Liver (tissue), 9 donors: ENCODE results near the gene SEMA3E. TPM values are rescaled to one million over a fixed set of nuclear protein-coding genes. Genes with fewer than 3 reads are reported as not detected.

Source experiments
- DNase-seq: peaks from one replicate; pipeline ENCODE4 v3.0.0-alpha.2; 2017; ENCODE audit warnings: low spot score
- H3K27ac ChIP-seq, 2 donors: one replicate each; pipeline ENCODE4 v1.7.0; 2013; ENCODE audit warnings: inconsistent platforms in 2 of 2, low read length in 2 of 2, control low read depth in 1 of 2, low read depth in 1 of 2, mild to moderate bottlenecking in 1 of 2
- H3K27me3 ChIP-seq, 4 donors: one replicate each; pipeline versions ENCODE4 v1.6.1 to v1.7.0; 2013; ENCODE audit warnings: low read length in 3 of 4, inconsistent platforms in 1 of 4, mild to moderate bottlenecking in 1 of 4, moderate library complexity in 1 of 4; ENCODE audit not compliant: control insufficient read depth in 4 of 4, insufficient read depth in 4 of 4
- H3K36me3 ChIP-seq, 4 donors: one replicate each; pipeline versions ENCODE4 v1.6.1 to v1.7.0; 2013; ENCODE audit warnings: low read length in 3 of 4, mild to moderate bottlenecking in 3 of 4, low read depth in 1 of 4, moderate library complexity in 1 of 4; ENCODE audit not compliant: control insufficient read depth in 4 of 4, insufficient read depth in 3 of 4
- H3K4me1 ChIP-seq, 4 donors: one replicate each; pipeline versions ENCODE4 v1.6.1 to v1.7.0; 2013; ENCODE audit warnings: low read length in 3 of 4, mild to moderate bottlenecking in 3 of 4, moderate library complexity in 1 of 4; ENCODE audit not compliant: control insufficient read depth in 4 of 4, insufficient read depth in 4 of 4
- H3K4me3 ChIP-seq, 3 donors: one replicate each; pipeline versions ENCODE4 v1.6.1 to v1.7.0; 2013; ENCODE audit warnings: low read length in 3 of 3, control low read depth in 1 of 3, low read depth in 1 of 3, mild to moderate bottlenecking in 1 of 3
- H3K9ac ChIP-seq, 2 donors: one replicate each; pipeline ENCODE4 v1.7.0; 2013; ENCODE audit warnings: low read length in 2 of 2, mild to moderate bottlenecking in 2 of 2, moderate library complexity in 2 of 2, control low read depth in 1 of 2, low read depth in 1 of 2
- H3K9me3 ChIP-seq, 4 donors: one replicate each; pipeline versions ENCODE4 v1.6.1 to v1.7.0; 2013; ENCODE audit warnings: low read length in 3 of 4; ENCODE audit not compliant: control insufficient read depth in 4 of 4
- EGR1 ChIP-seq, 2 donors: IDR thresholded peaks; 2 replicates each; pipeline ENCODE4 v1.6.1; 2016 to 2018; ENCODE audit warnings: antibody characterized with exemption in 2 of 2, low read depth in 2 of 2
- FOXA1 ChIP-seq: IDR thresholded peaks from 2 replicates; pipeline ENCODE4 v1.6.1; 2016; ENCODE audit warnings: antibody characterized with exemption
- FOXA2 ChIP-seq: IDR thresholded peaks from 2 replicates; pipeline ENCODE4 v1.6.1; 2016; ENCODE audit warnings: antibody characterized with exemption
- GABPA ChIP-seq, 2 donors: IDR thresholded peaks in 1 of 2; conservative IDR thresholded peaks in 1 of 2; 2 replicates each; pipeline ENCODE4 v1.6.1; 2016; ENCODE audit warnings: antibody characterized with exemption in 2 of 2, mild to moderate bottlenecking in 1 of 2, moderate library complexity in 1 of 2
- HNF4G ChIP-seq: IDR thresholded peaks from 2 replicates; pipeline ENCODE4 v1.6.1; 2016; ENCODE audit warnings: antibody characterized with exemption
- JUND ChIP-seq, 2 donors: IDR thresholded peaks; 2 replicates each; pipeline ENCODE4 v1.6.1; 2016; ENCODE audit warnings: antibody characterized with exemption in 2 of 2
- NR2F2 ChIP-seq: IDR thresholded peaks from 2 replicates; pipeline ENCODE4 v1.6.1; 2016; ENCODE audit warnings: antibody characterized with exemption
- RAD21 ChIP-seq, 2 donors: IDR thresholded peaks; 2 replicates each; pipeline ENCODE4 v1.6.1; 2016; ENCODE audit warnings: antibody characterized with exemption in 2 of 2, mild to moderate bottlenecking in 2 of 2
- RXRA ChIP-seq, 2 donors: IDR thresholded peaks; 2 replicates each; pipeline ENCODE4 v1.6.1; 2017 to 2018; ENCODE audit warnings: antibody characterized with exemption in 2 of 2, mild to moderate bottlenecking in 1 of 2
- SP1 ChIP-seq: IDR thresholded peaks from 2 replicates; pipeline ENCODE4 v1.6.1; 2018; ENCODE audit warnings: antibody characterized with exemption, mild to moderate bottlenecking
- TAF1 ChIP-seq: conservative IDR thresholded peaks from 2 replicates; pipeline ENCODE4 v1.6.1; 2016; ENCODE audit warnings: antibody characterized with exemption, mild to moderate bottlenecking
- YY1 ChIP-seq: IDR thresholded peaks from 2 replicates; pipeline ENCODE4 v1.6.1; 2016; ENCODE audit warnings: antibody characterized with exemption, mild to moderate bottlenecking
- WGBS: extraction: QIAGEN DNeasy Blood & Tissue Kit; methylation state at CpG from one replicate; pipeline ENCODE4 v1.1.7; 2013; 5-methylcytosine and 5-hydroxymethylcytosine counted together
- polyA plus RNA-seq, 2 donors: library from polyadenylated mRNA; stranded (reverse) in 1 of 2; unstranded in 1 of 2; fragments of 200-250 nt in 1 of 2; fragments of >200 nt in 1 of 2; fragmentation: Nextera tagmentation in 1 of 2; extraction: Ambion mirVana in 1 of 2; gene quantifications; one replicate each; pipeline versions ENCODE4 v1.2.1 to v1.2.3, GENCODE V29; 2013 to 2015
- total RNA-seq, 2 donors: library from RNA; depleted of rRNA; stranded (reverse); fragments of >200 nt; gene quantifications; one replicate each; pipeline ENCODE4 v1.2.3, GENCODE V29; 2014
- TF ChIP-seq, protein P1 (sequence below): fragments of 150-350 bp; IDR thresholded peaks from 2 replicates; pipeline ENCODE4 v1.5.1; 2017; ENCODE audit warnings: improper control_type of control experiment, low read depth, low read length; ENCODE audit not compliant: missing input control
- TF ChIP-seq, protein P2 (sequence below): IDR thresholded peaks from 2 replicates; pipeline ENCODE4 v1.6.1; 2016; ENCODE audit warnings: antibody characterized with exemption
- TF ChIP-seq, protein P3 (sequence below): IDR thresholded peaks from 2 replicates; pipeline ENCODE4 v1.6.1; 2016; ENCODE audit warnings: antibody characterized with exemption
- TF ChIP-seq, protein P4 (sequence below): IDR thresholded peaks from 2 replicates; pipeline ENCODE4 v1.6.1; 2016; ENCODE audit warnings: antibody characterized with exemption, mild to moderate bottlenecking
- donor health status: healthy.
- donor health status: healthy.
- donor health status: healthy.
- donor health status: healthy.
- donor health status: healthy.

SEMA3E gene
- total and polyA plus RNA-seq, 4 donors: 0.20 to 1.2 (median 0.59) TPM; not detected in 1

DNA sequence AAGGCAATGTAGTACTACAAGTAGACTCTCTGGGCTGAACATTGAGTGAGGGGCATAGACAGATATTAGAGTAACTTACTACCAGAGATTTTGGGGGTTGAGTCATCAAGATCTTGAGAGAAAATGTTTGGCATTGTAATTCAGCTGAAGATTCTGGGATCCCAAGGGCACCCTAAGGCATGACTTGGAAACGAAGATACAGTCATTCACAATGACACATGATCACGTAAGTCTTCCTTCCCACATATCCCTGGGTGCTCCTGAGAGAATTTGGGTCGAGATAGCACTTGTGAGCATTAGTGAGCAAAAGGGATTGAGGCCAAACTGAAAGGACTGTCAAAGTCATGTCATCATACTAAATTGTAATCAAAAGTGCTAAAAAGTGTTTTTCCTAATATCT, 293.8 kb downstream of the SEMA3E start:
- Histone ChIP-seq H3K36me3 (no peaks in the 10 kb centered on the region), H3K27ac (no peak overlapping the region), H3K27me3 (no peaks in the 10 kb centered on the region), H3K4me3 (no peak overlapping the region), H3K9me3 (no peaks in the 10 kb centered on the region), H3K4me1 (no peaks in the 10 kb centered on the region), H3K9ac (no peak overlapping the region)
- no peak for TF ChIP-seq YY1
- TF ChIP-seq FOXA1: no peak
- no peak for TF ChIP-seq RXRA (IDR thresholded peaks at IDR 0.05)
- TF ChIP-seq, protein P1, sequence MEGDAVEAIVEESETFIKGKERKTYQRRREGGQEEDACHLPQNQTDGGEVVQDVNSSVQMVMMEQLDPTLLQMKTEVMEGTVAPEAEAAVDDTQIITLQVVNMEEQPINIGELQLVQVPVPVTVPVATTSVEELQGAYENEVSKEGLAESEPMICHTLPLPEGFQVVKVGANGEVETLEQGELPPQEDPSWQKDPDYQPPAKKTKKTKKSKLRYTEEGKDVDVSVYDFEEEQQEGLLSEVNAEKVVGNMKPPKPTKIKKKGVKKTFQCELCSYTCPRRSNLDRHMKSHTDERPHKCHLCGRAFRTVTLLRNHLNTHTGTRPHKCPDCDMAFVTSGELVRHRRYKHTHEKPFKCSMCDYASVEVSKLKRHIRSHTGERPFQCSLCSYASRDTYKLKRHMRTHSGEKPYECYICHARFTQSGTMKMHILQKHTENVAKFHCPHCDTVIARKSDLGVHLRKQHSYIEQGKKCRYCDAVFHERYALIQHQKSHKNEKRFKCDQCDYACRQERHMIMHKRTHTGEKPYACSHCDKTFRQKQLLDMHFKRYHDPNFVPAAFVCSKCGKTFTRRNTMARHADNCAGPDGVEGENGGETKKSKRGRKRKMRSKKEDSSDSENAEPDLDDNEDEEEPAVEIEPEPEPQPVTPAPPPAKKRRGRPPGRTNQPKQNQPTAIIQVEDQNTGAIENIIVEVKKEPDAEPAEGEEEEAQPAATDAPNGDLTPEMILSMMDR: no peak
- TF ChIP-seq FOXA2: no peak
- TF ChIP-seq, protein P2, sequence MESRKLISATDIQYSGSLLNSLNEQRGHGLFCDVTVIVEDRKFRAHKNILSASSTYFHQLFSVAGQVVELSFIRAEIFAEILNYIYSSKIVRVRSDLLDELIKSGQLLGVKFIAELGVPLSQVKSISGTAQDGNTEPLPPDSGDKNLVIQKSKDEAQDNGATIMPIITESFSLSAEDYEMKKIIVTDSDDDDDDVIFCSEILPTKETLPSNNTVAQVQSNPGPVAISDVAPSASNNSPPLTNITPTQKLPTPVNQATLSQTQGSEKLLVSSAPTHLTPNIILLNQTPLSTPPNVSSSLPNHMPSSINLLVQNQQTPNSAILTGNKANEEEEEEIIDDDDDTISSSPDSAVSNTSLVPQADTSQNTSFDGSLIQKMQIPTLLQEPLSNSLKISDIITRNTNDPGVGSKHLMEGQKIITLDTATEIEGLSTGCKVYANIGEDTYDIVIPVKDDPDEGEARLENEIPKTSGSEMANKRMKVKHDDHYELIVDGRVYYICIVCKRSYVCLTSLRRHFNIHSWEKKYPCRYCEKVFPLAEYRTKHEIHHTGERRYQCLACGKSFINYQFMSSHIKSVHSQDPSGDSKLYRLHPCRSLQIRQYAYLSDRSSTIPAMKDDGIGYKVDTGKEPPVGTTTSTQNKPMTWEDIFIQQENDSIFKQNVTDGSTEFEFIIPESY: no peak
- TF ChIP-seq HNF4G: no peak
- TF ChIP-seq, protein P3, sequence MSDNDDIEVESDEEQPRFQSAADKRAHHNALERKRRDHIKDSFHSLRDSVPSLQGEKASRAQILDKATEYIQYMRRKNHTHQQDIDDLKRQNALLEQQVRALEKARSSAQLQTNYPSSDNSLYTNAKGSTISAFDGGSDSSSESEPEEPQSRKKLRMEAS: no peak
- TF ChIP-seq JUND (IDR thresholded peaks at IDR 0.05): no peak
- no peak for DNase-seq
- 55% methylated on average over 3 of the region's 3 CpGs for WGBS

DNA sequence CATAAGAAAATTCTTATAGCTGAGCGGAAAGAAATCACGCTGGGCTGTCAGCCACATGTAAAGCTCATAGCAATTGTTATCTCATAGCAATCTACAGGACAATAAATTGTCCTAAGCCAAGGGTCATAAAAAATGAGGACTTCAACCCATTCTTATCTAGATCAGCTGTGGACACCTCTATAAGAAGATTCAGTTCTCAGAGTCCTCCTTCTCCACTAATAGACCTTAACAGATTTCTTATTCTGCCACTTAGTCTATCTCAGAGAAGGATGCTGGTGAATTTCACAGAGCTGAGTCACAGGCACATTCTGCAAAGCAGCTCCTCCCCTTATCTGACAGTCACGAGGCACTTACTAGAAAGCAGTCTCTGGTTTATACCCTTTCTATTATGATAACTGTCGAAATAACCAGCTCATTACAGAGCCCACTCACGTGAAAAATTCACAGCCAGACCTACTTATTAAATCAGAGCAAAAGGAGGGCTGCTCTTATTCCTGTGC, 300.9 kb downstream of the SEMA3E start:
- Histone ChIP-seq H3K9me3 (no peaks in the 10 kb centered on the region), H3K27me3 (no peaks in the 10 kb centered on the region), H3K4me3 (no peak overlapping the region), H3K4me1 (no peaks in the 10 kb centered on the region), H3K9ac (no peak overlapping the region), H3K36me3 (no peaks in the 10 kb centered on the region), H3K27ac (no peak overlapping the region)
- no peak for DNase-seq
- 47% methylated on average over 5 of the region's 5 CpGs for WGBS
- TF ChIP-seq SP1: no peak

DNA sequence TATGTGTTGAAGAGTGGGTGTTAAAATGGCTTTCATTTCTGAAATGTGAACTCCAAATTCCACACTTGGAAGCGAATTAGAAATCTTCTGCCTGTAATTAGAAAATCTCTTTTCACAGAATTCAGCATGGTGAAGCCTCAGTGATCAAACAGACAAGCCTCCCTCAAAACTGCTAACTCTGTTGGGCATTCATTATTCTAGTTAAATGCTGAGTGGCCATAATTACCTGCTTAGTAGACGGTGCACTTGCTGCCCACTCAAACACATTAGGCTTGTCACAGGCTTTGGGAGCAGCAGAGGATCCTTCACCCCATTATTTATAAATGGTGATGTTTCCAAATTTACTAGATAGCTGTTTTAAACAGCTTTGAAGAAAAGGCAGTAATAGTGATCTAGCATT, 309.0 kb downstream of the SEMA3E start:
- no peak overlapping the region for H3K27ac ChIP-seq
- 37% methylated on average over 2 of the region's 2 CpGs for WGBS
- no peak overlapping the region for H3K4me3 ChIP-seq
- no peak for DNase-seq
- no peaks in the 10 kb centered on the region for H3K27me3 ChIP-seq
- TF ChIP-seq FOXA1 (no peak), EGR1 (IDR thresholded peaks at IDR 0.05; ENCODE audit: low read depth in 2 of 2) (no peak), RXRA (IDR thresholded peaks at IDR 0.05) (no peak), FOXA2 (no peak), RAD21 (IDR thresholded peaks at IDR 0.05) (no peak), GABPA (IDR thresholded peaks at IDR 0.05 in 1 of 2, conservative IDR thresholded peaks at IDR 0.05 in 1 of 2) (no peak), SP1 (no peak), TAF1 (no peak), NR2F2 (no peak), YY1 (no peak), JUND (IDR thresholded peaks at IDR 0.05) (no peak)
- TF ChIP-seq, protein P4, sequence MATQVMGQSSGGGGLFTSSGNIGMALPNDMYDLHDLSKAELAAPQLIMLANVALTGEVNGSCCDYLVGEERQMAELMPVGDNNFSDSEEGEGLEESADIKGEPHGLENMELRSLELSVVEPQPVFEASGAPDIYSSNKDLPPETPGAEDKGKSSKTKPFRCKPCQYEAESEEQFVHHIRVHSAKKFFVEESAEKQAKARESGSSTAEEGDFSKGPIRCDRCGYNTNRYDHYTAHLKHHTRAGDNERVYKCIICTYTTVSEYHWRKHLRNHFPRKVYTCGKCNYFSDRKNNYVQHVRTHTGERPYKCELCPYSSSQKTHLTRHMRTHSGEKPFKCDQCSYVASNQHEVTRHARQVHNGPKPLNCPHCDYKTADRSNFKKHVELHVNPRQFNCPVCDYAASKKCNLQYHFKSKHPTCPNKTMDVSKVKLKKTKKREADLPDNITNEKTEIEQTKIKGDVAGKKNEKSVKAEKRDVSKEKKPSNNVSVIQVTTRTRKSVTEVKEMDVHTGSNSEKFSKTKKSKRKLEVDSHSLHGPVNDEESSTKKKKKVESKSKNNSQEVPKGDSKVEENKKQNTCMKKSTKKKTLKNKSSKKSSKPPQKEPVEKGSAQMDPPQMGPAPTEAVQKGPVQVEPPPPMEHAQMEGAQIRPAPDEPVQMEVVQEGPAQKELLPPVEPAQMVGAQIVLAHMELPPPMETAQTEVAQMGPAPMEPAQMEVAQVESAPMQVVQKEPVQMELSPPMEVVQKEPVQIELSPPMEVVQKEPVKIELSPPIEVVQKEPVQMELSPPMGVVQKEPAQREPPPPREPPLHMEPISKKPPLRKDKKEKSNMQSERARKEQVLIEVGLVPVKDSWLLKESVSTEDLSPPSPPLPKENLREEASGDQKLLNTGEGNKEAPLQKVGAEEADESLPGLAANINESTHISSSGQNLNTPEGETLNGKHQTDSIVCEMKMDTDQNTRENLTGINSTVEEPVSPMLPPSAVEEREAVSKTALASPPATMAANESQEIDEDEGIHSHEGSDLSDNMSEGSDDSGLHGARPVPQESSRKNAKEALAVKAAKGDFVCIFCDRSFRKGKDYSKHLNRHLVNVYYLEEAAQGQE: no peak
- TF ChIP-seq, protein P1: no peak
- TF ChIP-seq, protein P3: no peak
- H3K36me3 ChIP-seq: no peaks in the 10 kb centered on the region
- H3K9me3 ChIP-seq: no peaks in the 10 kb centered on the region
- H3K4me1 ChIP-seq: no peaks in the 10 kb centered on the region
- H3K9ac ChIP-seq: no peak overlapping the region
